AG09319 (cell line): ENCODE data around the gene GPR32.
"Not testable (repeated sequence)": the region's sequence is repeated elsewhere in the genome, so short reads cannot be mapped to it uniquely, and the experiment has no call there.

Experiments used
- DNase-seq: peaks from one replicate; pipeline ENCODE4 v3.0.0-alpha.2; 2010; ENCODE audit warnings: low read depth; ENCODE audit errors: extremely low read depth
- TF ChIP-seq, protein P1 (sequence below): IDR thresholded peaks from 2 replicates; pipeline ENCODE4 v1.5.1; 2011; ENCODE audit warnings: low read depth, mild to moderate bottlenecking, inconsistent platforms, low read length, moderate library complexity

Gene GPR32

GRCh38 chr19:50759886-50760285 is 10.4 kb upstream of the GPR32 start:
- DNase-seq = no peak

GRCh38 chr19:50761501-50761900 is 8.8 kb upstream of the GPR32 start:
- not testable (repeated sequence) for DNase-seq

More at GRCh38 chr19:50759886-50760285, 10.4 kb upstream of the GPR32 start:
- TF ChIP-seq, protein P1, sequence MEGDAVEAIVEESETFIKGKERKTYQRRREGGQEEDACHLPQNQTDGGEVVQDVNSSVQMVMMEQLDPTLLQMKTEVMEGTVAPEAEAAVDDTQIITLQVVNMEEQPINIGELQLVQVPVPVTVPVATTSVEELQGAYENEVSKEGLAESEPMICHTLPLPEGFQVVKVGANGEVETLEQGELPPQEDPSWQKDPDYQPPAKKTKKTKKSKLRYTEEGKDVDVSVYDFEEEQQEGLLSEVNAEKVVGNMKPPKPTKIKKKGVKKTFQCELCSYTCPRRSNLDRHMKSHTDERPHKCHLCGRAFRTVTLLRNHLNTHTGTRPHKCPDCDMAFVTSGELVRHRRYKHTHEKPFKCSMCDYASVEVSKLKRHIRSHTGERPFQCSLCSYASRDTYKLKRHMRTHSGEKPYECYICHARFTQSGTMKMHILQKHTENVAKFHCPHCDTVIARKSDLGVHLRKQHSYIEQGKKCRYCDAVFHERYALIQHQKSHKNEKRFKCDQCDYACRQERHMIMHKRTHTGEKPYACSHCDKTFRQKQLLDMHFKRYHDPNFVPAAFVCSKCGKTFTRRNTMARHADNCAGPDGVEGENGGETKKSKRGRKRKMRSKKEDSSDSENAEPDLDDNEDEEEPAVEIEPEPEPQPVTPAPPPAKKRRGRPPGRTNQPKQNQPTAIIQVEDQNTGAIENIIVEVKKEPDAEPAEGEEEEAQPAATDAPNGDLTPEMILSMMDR = no peak

- DNase-seq = not testable (repeated sequence)
These were observed 6.7 kb upstream of the GPR32 start for GRCh38 chr19:50763521-50763920.

DNA sequence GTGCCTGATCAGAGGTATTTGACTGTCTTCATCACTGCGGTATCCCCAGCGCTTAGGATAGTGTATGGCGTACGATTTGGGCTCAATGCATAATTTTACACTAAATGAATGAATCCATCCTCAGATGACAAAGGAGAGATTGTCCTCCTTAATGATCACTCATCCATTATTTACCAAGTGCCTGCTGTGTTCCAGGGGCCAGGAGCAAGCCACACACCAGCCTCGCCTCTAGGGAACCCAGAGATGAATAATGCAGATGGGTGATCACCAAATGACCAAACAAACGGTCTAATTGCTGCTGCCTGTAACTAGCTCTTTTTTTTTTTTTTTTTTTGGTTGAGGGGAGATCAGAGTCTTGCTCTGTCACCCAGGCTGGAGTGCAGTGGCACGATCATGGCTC is 5.9 kb upstream of the GPR32 start:
- TF ChIP-seq, protein P1 = no peak
- DNase-seq = no peak

GRCh38 chr19:50766746-50767145 is 3.5 kb upstream of the GPR32 start:
- DNase-seq = not testable (repeated sequence)

- DNase-seq = not testable (repeated sequence)
These were observed 3.0 kb upstream of the GPR32 start for GRCh38 chr19:50767263-50767662.

- no peak for DNase-seq
- TF ChIP-seq, protein P1 = no peak
These were observed 2.0 kb upstream of the GPR32 start for GRCh38 chr19:50768277-50768676.

DNA sequence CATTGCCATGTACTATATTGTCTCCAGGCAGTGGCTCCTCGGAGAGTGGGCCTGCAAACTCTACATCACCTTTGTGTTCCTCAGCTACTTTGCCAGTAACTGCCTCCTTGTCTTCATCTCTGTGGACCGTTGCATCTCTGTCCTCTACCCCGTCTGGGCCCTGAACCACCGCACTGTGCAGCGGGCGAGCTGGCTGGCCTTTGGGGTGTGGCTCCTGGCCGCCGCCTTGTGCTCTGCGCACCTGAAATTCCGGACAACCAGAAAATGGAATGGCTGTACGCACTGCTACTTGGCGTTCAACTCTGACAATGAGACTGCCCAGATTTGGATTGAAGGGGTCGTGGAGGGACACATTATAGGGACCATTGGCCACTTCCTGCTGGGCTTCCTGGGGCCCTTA is 624 bp downstream of the GPR32 start:
- TF ChIP-seq, protein P1 = no peak

GRCh38 chr19:50772476-50772875 is 2.2 kb downstream of the GPR32 start:
- no peak for DNase-seq
- TF ChIP-seq, protein P1 = no peak

More for the DNA sequence above, 624 bp downstream of the GPR32 start:
- DNase-seq = no peak

- DNase-seq = not testable (repeated sequence)
These were observed 2.6 kb downstream of the GPR32 start for GRCh38 chr19:50772912-50773311.

- not testable (repeated sequence) for DNase-seq
These were observed 3.2 kb downstream of the GPR32 start for GRCh38 chr19:50773454-50773853.
